ENCODE measurements around the gene ZNF70. TPM values are rescaled to one million over a fixed set of nuclear protein-coding genes. Genes with fewer than 3 reads are reported as not detected.

The ZNF70 gene
- total and polyA plus RNA-seq, 2 donors (not counting 1 experiment from before 2014, with no cell fraction given) = 2.1 to 8.3 TPM

- Histone ChIP-seq H3K9ac (ENCODE audit: low read length) (no peak overlapping the region), H3K27ac (ENCODE audit: low read length in 2 of 2) (no peak overlapping the region), H3K27me3 (replicated peaks in 1 of 4; ENCODE audit: control extremely low read depth in 1 of 4, control insufficient read depth in 3 of 4, insufficient read depth in 4 of 4, low read length in 3 of 4) (no peaks in the 10 kb centered on the region), H4K20me1 (ENCODE audit: control insufficient read depth, insufficient read depth, low read length, poor library complexity, severe bottlenecking) (no peaks in the 10 kb centered on the region), H3K4me3 (ENCODE audit: control extremely low read depth in 1 of 5, extremely low read depth in 1 of 5, insufficient read depth in 1 of 5, low read depth in 2 of 5, low read length in 4 of 5) (no peak overlapping the region), H3K9me3 (ENCODE audit: control extremely low read depth in 1 of 3, control insufficient read depth in 2 of 3, insufficient read depth in 1 of 3, low read length in 2 of 3) (no peaks in the 10 kb centered on the region), H2AFZ (ENCODE audit: insufficient read depth, low read depth, low read length, poor library complexity, severe bottlenecking) (no peak overlapping the region), H3K4me1 (ENCODE audit: control insufficient read depth in 2 of 2, insufficient read depth in 2 of 2, low read length in 2 of 2) (peaks cover 13 to 19% of the 10 kb centered on the region in 2 donors), H3K79me2 (ENCODE audit: control insufficient read depth, insufficient read depth, low read length) (peaks cover 34% of the 10 kb centered on the region), H3K4me2 (replicated peaks; ENCODE audit: low read depth, low read length, poor library complexity, severe bottlenecking) (no peak overlapping the region), H3K36me3 (replicated peaks in 1 of 2; ENCODE audit: control extremely low read depth in 1 of 2, control insufficient read depth in 1 of 2, extremely low read depth in 1 of 2, insufficient read depth in 2 of 2, low read length in 1 of 2) (peaks cover 0 to 38% of the 10 kb centered on the region in 2 experiments)
- no peak for ATAC-seq (ENCODE audit: low read depth)
- no peak for TF ChIP-seq EZH2 (IDR thresholded peaks at IDR 0.05; ENCODE audit: borderline replicate concordance, insufficient read depth, low read depth, low read length, poor library complexity, severe bottlenecking)
- TF ChIP-seq, protein P1, sequence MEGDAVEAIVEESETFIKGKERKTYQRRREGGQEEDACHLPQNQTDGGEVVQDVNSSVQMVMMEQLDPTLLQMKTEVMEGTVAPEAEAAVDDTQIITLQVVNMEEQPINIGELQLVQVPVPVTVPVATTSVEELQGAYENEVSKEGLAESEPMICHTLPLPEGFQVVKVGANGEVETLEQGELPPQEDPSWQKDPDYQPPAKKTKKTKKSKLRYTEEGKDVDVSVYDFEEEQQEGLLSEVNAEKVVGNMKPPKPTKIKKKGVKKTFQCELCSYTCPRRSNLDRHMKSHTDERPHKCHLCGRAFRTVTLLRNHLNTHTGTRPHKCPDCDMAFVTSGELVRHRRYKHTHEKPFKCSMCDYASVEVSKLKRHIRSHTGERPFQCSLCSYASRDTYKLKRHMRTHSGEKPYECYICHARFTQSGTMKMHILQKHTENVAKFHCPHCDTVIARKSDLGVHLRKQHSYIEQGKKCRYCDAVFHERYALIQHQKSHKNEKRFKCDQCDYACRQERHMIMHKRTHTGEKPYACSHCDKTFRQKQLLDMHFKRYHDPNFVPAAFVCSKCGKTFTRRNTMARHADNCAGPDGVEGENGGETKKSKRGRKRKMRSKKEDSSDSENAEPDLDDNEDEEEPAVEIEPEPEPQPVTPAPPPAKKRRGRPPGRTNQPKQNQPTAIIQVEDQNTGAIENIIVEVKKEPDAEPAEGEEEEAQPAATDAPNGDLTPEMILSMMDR (IDR thresholded peaks at IDR 0.05) = no peak
- Mint-ChIP-seq H3K27ac (peak overlapping the region; percentile 53), H3K9me3 (ENCODE audit: insufficient read depth) (no peaks in the 10 kb centered on the region), H3K27me3 (no peaks in the 10 kb centered on the region), H3K4me3 (peak overlapping the region; percentile 68), H3K4me1 (peaks cover 20% of the 10 kb centered on the region)
- ChIA-PET POLR2A (no interaction called here), CTCF (interaction anchor here (0.6 to 1.9 kb wide), 2 partner anchors 135 to 155 kb away, joined by 4 to 8 read pairs; no protein-coding TSS in a partner anchor)
- intact Hi-C loops (cut with micrococcal nuclease) = loop anchor here (5.0 kb wide), 1 partner anchor 142 kb away; the partner anchor contains the start of gene SLC2A11
- WGBS (ENCODE audit: insufficient coverage) = 93% methylated on average over 20 of the region's 23 CpGs
- DNase-seq = no peak
Observed at GRCh38 chr22:23714596-23715578, 36.0 kb downstream of the ZNF70 start.

All from B cell (primary cell).